GM23248 (cell line): ENCODE measurements around the gene KRT9.

ENCODE experiments used
- EZH2 ChIP-seq: fragments of 200-600 bp; sonication (generic); IDR thresholded peaks from 2 replicates; pipeline ENCODE4 v1.6.1; 2018; ENCODE audit warnings: antibody characterized with exemption, mild to moderate bottlenecking; ENCODE audit not compliant: insufficient read depth, poor library complexity, severe bottlenecking
- EZH2phosphoT487 ChIP-seq: fragments of 200-600 bp; sonication (generic); IDR thresholded peaks from 2 replicates; pipeline ENCODE4 v1.6.1; 2018; ENCODE audit warnings: antibody characterized with exemption, moderate library complexity, mild to moderate bottlenecking, low read depth; ENCODE audit not compliant: insufficient read depth

- TF ChIP-seq EZH2 (no peak), EZH2phosphoT487 (no peak)
Observed at GRCh38 chr17:41529491-41529915, 42.4 kb downstream of the KRT9 start.
